ENCODE measurements around the gene ALOX5AP. TPM values are rescaled to one million over a fixed set of nuclear protein-coding genes. Genes with fewer than 3 reads are reported as not detected.

The ALOX5AP gene
- total RNA-seq, 1 experiment from 2014 or later, result not detected

DNA sequence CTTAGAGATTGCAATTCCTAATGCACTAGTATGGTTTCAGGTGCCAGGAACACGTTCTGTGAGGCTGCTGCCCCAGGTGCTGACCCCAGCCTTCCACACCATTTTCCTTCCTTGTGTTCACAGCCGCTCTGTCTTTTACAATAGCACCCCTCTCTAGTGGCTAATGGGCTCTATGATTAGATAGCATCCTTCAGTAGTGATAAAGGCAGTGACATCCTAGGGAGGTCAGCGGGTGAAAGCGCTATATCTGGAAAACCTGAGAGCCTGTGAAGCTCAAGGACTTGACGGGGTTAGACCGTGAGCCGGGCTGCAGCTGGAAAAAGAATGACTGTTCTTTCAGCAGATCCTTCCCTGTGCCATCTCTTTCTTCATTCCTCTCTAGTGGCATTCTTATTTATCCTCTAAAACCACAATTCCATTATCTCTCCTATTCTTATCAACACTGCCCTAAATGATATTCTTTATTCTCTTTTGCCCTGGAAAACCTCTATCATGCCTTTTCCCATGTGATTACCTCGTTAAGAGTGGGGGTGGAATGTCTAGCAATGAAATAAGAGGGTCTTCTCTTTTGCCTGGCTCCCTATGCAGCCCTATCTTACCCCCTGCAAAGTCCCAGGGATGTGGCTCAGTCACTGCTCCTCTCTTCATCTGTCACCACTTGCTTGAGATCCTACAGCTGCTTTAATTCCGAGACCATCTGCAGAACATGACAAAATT lies 21.8 kb downstream of the ALOX5AP start:
- no peaks in the 10 kb centered on the region for H3K27me3 ChIP-seq (ENCODE audit: insufficient read depth, low read depth)
- H3K9me2 ChIP-seq (ENCODE audit: insufficient read depth), result no peaks in the 10 kb centered on the region
- H3K36me3 ChIP-seq (ENCODE audit: low read depth), result no peaks in the 10 kb centered on the region
- H3K9me3 ChIP-seq (ENCODE audit: insufficient read depth, low read depth), result no peaks in the 10 kb centered on the region
- intact Hi-C loops (cut with micrococcal nuclease; ENCODE audit: unreplicated experiment), result no loop called here
- no peak for TF ChIP-seq EZH2 (IDR thresholded peaks at IDR 0.05; ENCODE audit: low read depth)
- TF ChIP-seq, protein P1, sequence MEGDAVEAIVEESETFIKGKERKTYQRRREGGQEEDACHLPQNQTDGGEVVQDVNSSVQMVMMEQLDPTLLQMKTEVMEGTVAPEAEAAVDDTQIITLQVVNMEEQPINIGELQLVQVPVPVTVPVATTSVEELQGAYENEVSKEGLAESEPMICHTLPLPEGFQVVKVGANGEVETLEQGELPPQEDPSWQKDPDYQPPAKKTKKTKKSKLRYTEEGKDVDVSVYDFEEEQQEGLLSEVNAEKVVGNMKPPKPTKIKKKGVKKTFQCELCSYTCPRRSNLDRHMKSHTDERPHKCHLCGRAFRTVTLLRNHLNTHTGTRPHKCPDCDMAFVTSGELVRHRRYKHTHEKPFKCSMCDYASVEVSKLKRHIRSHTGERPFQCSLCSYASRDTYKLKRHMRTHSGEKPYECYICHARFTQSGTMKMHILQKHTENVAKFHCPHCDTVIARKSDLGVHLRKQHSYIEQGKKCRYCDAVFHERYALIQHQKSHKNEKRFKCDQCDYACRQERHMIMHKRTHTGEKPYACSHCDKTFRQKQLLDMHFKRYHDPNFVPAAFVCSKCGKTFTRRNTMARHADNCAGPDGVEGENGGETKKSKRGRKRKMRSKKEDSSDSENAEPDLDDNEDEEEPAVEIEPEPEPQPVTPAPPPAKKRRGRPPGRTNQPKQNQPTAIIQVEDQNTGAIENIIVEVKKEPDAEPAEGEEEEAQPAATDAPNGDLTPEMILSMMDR (conservative IDR thresholded peaks at IDR 0.05), result no peak
- H3K4me1 ChIP-seq (replicated peaks; ENCODE audit: insufficient read depth), result peaks cover 17% of the 10 kb centered on the region
- H2AFZ ChIP-seq, result no peak overlapping the region
- H3K27ac ChIP-seq, result no peak overlapping the region
- ChIA-PET POLR2A (ENCODE audit: unreplicated experiment) (no interaction called here), CTCF (no interaction called here)
- no TSS peak for BruUV-seq (replicated peaks)
- no peak overlapping the region for H3K4me3 ChIP-seq
- H4K20me1 ChIP-seq (ENCODE audit: insufficient read depth), result no peaks in the 10 kb centered on the region
- H3K79me2 ChIP-seq (ENCODE audit: low read depth), result no peaks in the 10 kb centered on the region
- no peak overlapping the region for H3K4me2 ChIP-seq
- no peak for DNase-seq
- H3F3A ChIP-seq (ENCODE audit: insufficient read depth, low read depth), result peaks cover 17% of the 10 kb centered on the region

DNA sequence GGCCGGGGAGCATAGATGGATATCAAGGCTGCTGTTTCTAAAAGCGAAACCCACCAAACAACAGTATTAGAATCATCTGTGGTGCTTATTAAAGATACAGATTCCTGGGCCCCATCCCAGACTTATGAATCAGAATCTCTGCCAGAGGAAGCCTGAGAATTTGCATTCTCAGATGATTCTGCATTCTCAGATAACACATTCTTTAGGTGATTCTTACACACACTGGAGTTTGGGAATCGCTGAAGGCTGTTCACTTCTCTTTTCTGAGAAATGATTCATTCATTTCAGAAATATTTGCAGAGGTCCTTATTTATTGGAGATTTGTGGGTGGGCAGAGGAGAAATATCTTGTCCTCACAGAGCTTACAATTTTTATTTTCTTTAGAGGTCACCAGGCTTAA lies 24.4 kb downstream of the ALOX5AP start:
- Histone ChIP-seq H3K4me1 (replicated peaks; ENCODE audit: insufficient read depth) (peaks cover 17% of the 10 kb centered on the region), H3K36me3 (ENCODE audit: low read depth) (no peaks in the 10 kb centered on the region), H3F3A (ENCODE audit: insufficient read depth, low read depth) (peaks cover 17% of the 10 kb centered on the region), H3K27ac (no peak overlapping the region), H3K9me2 (ENCODE audit: insufficient read depth) (no peaks in the 10 kb centered on the region), H3K79me2 (ENCODE audit: low read depth) (no peaks in the 10 kb centered on the region), H4K20me1 (ENCODE audit: insufficient read depth) (no peaks in the 10 kb centered on the region), H3K4me2 (no peak overlapping the region), H3K4me3 (no peak overlapping the region), H2AFZ (no peak overlapping the region), H3K9me3 (ENCODE audit: insufficient read depth, low read depth) (no peaks in the 10 kb centered on the region), H3K27me3 (ENCODE audit: insufficient read depth, low read depth) (no peaks in the 10 kb centered on the region)
- BruUV-seq (replicated peaks), result no TSS peak
- ChIA-PET POLR2A (ENCODE audit: unreplicated experiment) (no interaction called here), CTCF (no interaction called here)
- TF ChIP-seq, protein P1 (conservative IDR thresholded peaks at IDR 0.05), result no peak
- no peak for TF ChIP-seq EZH2 (IDR thresholded peaks at IDR 0.05; ENCODE audit: low read depth)
- intact Hi-C loops (cut with micrococcal nuclease; ENCODE audit: unreplicated experiment), result no loop called here
- no peak for DNase-seq

DNA sequence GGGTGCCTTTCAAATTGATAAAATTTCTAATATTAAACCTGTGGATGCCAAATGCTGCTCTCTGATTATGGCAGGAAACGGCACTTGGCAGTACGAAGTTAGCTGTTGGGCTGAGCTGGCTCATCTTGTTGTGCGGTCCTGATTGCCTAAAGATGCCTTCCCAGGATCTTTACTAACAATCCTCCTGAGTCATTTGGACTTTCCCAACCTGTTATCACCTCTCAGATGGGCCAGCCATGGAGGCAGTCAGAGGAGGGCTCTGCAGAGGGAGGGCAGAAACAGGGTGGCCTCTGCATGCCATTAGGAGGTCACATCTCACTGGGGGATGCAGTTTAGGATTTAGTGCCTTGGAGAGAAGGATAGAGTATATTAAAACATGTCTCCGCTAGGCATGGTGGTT lies 27.3 kb downstream of the ALOX5AP start:
- no peak for DNase-seq
- intact Hi-C loops (cut with micrococcal nuclease; ENCODE audit: unreplicated experiment), result no loop called here
- H3K4me3 ChIP-seq, result no peak overlapping the region
- H3K79me2 ChIP-seq (ENCODE audit: low read depth), result no peaks in the 10 kb centered on the region
- TF ChIP-seq, protein P1 (conservative IDR thresholded peaks at IDR 0.05), result no peak
- no peak for TF ChIP-seq EZH2 (IDR thresholded peaks at IDR 0.05; ENCODE audit: low read depth)
- H3K9me3 ChIP-seq (ENCODE audit: insufficient read depth, low read depth), result no peaks in the 10 kb centered on the region
- BruUV-seq (replicated peaks), result no TSS peak
- ChIA-PET POLR2A (ENCODE audit: unreplicated experiment) (no interaction called here), CTCF (no interaction called here)
- no peaks in the 10 kb centered on the region for H4K20me1 ChIP-seq (ENCODE audit: insufficient read depth)
- H3K27me3 ChIP-seq (ENCODE audit: insufficient read depth, low read depth), result no peaks in the 10 kb centered on the region
- H3K9me2 ChIP-seq (ENCODE audit: insufficient read depth), result no peaks in the 10 kb centered on the region
- H2AFZ ChIP-seq, result no peak overlapping the region
- no peaks in the 10 kb centered on the region for H3K4me1 ChIP-seq (replicated peaks; ENCODE audit: insufficient read depth)
- H3K27ac ChIP-seq, result no peak overlapping the region
- H3K4me2 ChIP-seq, result no peak overlapping the region
- H3K36me3 ChIP-seq (ENCODE audit: low read depth), result no peaks in the 10 kb centered on the region
- no peaks in the 10 kb centered on the region for H3F3A ChIP-seq (ENCODE audit: insufficient read depth, low read depth)
